ENCODE measurements around the gene C2.
"Not testable (repeated sequence)": the region's sequence is repeated elsewhere in the genome, so short reads cannot be mapped to it uniquely, and the experiment has no call there.

C2 gene

DNA sequence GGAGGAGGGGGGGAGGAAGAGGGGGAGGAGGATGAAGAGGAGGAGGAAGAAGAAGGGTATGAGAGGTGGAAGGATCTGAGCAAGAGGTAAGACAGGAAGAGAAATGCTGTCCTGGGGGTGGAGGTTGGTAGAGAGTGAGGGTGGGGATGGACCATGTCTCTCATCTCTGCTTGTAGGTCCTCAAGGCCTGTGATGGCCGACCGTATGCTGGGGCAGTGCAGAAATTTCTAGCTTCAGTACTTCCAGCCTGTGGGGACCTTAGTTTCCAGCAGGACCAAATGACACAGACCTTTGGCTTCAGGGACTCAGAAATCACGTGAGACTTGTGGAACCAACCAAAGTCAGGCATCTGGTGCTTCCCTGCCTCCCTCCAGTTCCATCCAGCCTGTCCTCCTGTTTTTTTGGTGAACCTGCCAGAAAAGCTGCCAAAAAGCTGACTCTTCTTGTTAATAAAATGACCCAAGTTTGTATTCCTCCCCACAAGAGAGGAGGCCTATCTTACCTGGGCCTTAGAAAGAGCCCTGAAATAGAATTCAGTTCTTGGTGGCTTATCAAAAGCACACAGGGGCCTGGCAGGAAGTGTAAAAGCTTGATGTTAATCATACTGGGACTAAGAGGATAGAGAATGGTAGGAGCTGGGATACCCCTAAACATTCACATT lies 51.9 kb downstream of the C2 start:
- DNase-seq, result no peak

GRCh38 chr6:31980195-31980876 lies 52.8 kb downstream of the C2 start:
- DNase-seq, result not testable (repeated sequence)

- DNase-seq, result not testable (repeated sequence)
These were observed 53.5 kb downstream of the C2 start for GRCh38 chr6:31980998-31981397.

- not testable (repeated sequence) for DNase-seq
These were observed 54.2 kb downstream of the C2 start, which contains the start of gene C4A for GRCh38 chr6:31981744-31982143. C4A (plus strand) TSS chr6:31982057; CDS start chr6:31982108, 51 bp downstream.

- DNase-seq, result not testable (repeated sequence)
These were observed 61.8 kb downstream of the C2 start for GRCh38 chr6:31989363-31989762.

DNA sequence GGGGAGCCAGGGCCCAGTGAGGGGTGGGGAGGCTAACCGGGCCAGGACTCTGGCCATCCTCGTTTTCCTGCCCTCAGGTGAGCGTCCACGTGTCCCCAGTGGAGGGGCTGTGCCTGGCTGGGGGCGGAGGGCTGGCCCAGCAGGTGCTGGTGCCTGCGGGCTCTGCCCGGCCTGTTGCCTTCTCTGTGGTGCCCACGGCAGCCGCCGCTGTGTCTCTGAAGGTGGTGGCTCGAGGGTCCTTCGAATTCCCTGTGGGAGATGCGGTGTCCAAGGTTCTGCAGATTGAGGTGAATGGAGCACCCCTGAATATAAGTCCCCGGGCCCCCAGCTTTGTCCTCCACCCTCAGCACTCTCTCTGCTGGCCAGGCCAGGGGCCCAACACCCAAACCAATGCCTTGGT lies 66.9 kb downstream of the C2 start:
- DNase-seq, result not testable (repeated sequence)

Measured in retina (tissue), 1 donor.